HG02943 (cell line): ENCODE results near the gene HES4.

ENCODE experiments used
- ATAC-seq: cut with Tn5 transposase; IDR thresholded peaks from one replicate; pipeline ENCODE4 v1.9.1; 2021; ENCODE audit warnings: mild to moderate bottlenecking, low read depth, moderate library complexity; ENCODE audit not compliant: unreplicated experiment

Gene HES4

GRCh38 chr1:954927-955326, 45.0 kb downstream of the HES4 start:
- ATAC-seq: no peak

DNA sequence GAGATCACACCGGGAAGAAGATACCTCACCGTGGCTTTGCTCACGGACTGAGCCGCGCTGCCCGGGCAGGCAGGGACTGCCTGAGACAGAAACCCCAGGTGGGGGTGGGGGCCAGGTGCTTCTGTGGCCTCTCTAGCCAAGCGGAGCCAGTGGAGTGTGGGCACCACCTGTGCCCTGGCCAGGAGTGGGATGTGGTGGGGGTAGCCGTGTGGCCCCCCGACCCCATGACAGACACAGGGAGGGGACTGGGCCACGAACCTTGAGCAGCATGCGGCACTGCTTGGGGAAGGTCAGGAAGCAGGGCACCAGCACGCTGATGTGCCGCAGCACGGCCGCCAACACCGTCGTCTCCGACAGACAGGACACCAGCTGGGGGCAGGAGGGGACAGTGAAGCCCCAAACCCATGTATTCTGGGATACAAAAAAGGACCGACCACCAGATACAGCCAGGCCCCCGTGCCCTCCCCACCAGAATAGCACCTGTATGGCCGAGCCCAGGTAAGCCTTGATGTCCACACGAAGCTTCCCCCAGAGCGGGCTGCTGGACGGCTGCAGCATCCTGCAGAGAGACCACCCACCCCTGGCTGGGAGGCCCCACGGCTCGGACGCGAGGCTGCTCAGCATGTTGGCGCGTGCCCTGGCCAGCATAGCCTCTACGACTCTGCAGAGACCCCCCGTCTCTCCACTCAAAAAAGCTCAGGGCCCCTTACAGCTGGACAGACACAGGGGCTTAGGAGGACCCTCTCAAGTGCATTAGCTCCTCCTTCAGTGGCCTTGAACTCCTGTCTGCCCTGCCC, 46.2 kb downstream of the HES4 start:
- no peak for ATAC-seq

GRCh38 chr1:952603-953002, 47.3 kb downstream of the HES4 start:
- ATAC-seq: no peak

- no peak for ATAC-seq
Measured at GRCh38 chr1:952201-952600, 47.7 kb downstream of the HES4 start.

- ATAC-seq: no peak
Measured at GRCh38 chr1:951364-951763, 48.5 kb downstream of the HES4 start.

DNA sequence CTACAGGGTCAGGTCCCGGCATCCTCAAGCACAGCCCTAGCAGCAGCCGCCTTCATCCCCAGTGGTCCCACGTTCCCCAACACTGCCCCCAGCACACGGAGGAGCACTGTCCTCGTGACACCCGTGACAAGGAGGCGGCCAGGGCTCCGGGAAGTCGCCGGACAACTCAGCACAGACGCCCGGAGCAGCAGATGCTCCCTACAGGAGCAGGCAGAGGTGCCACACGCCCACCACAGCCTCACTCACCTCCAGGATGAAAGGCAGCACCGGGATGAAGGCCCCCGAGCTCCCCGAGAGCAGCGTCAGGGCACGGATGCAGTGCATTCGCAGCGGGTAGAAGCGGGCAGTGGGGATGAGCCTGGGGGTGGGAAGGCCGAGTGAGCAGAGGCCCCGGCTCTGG, 49.0 kb downstream of the HES4 start:
- ATAC-seq: no peak

DNA sequence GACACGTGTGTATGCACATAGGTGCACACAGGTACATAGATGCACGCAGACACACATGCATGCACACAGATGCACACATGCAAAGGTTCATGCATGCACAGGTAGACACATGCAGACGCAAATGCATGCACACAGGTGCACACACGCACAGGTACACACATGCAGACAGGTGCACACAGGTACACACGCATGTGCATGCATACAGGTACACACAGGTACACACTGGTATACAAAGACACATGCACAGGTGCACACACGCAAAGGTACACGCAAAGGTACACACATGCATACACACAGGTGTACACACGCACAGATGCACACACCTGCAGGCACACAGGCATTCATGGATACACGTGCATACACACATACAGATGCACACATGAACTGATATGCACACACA, 49.6 kb downstream of the HES4 start:
- no peak for ATAC-seq
